ENCODE results near the gene SIPA1.

- TF ChIP-seq REST (IDR thresholded peaks at IDR 0.05; ENCODE audit: insufficient read depth in 1 of 2, low read depth in 2 of 2, low read length in 1 of 2) = no peak
- TF ChIP-seq CTCF (IDR thresholded peaks at IDR 0.05) = no peak
Measured at GRCh38 chr11:65699306-65699705, 61.4 kb downstream of the SIPA1 start.

Measured in Panc1 (cell line).